Suppressor macrophage (primary cell): ENCODE results near the gene IL1RAPL1.

Experiments
- DNase-seq, 4 experiments: peaks; one replicate each; pipeline ENCODE4 v3.0.0-alpha.2; 2020 to 2022

Gene IL1RAPL1

GRCh38 chrX:29662759-29663503 lies 1075.7 kb downstream of the IL1RAPL1 start:
- DNase-seq, result no peak

- no peak for DNase-seq
These were observed 1078.3 kb downstream of the IL1RAPL1 start for GRCh38 chrX:29665532-29665931.

GRCh38 chrX:29666366-29666765 lies 1079.1 kb downstream of the IL1RAPL1 start:
- DNase-seq, result no peak

GRCh38 chrX:29671421-29671820 lies 1084.2 kb downstream of the IL1RAPL1 start:
- DNase-seq, result no peak

- DNase-seq, result no peak
These were observed 1100.4 kb downstream of the IL1RAPL1 start for GRCh38 chrX:29687687-29688086.

- no peak for DNase-seq
These were observed 1102.8 kb downstream of the IL1RAPL1 start for GRCh38 chrX:29690061-29690460.

GRCh38 chrX:29691044-29691443 lies 1103.8 kb downstream of the IL1RAPL1 start:
- DNase-seq, result no peak

GRCh38 chrX:29693912-29694311 lies 1106.7 kb downstream of the IL1RAPL1 start:
- DNase-seq, result no peak

- no peak for DNase-seq
These were observed 1112.0 kb downstream of the IL1RAPL1 start for GRCh38 chrX:29699239-29699638.

- no peak for DNase-seq
These were observed 1119.8 kb downstream of the IL1RAPL1 start for GRCh38 chrX:29707088-29707487.

- no peak for DNase-seq
These were observed 1133.9 kb downstream of the IL1RAPL1 start for GRCh38 chrX:29721152-29721551.

- no peak for DNase-seq
These were observed 1137.1 kb downstream of the IL1RAPL1 start for GRCh38 chrX:29724316-29724715.

- no peak for DNase-seq
These were observed 1139.6 kb downstream of the IL1RAPL1 start for GRCh38 chrX:29726811-29727210.

- no peak for DNase-seq
These were observed 1141.4 kb downstream of the IL1RAPL1 start for GRCh38 chrX:29728639-29729038.

GRCh38 chrX:29744966-29745365 lies 1157.7 kb downstream of the IL1RAPL1 start:
- no peak for DNase-seq

- no peak for DNase-seq
These were observed 1159.1 kb downstream of the IL1RAPL1 start for GRCh38 chrX:29746326-29746725.

GRCh38 chrX:29762006-29762405 lies 1174.8 kb downstream of the IL1RAPL1 start:
- no peak for DNase-seq

GRCh38 chrX:29775890-29776289 lies 1188.6 kb downstream of the IL1RAPL1 start:
- DNase-seq, result no peak

- no peak for DNase-seq
These were observed 1200.4 kb downstream of the IL1RAPL1 start for GRCh38 chrX:29787656-29788055.

- no peak for DNase-seq
These were observed 1201.9 kb downstream of the IL1RAPL1 start for GRCh38 chrX:29788991-29789699.

- DNase-seq, result no peak
These were observed 1205.1 kb downstream of the IL1RAPL1 start for GRCh38 chrX:29792335-29792734.

GRCh38 chrX:29797156-29797555 lies 1209.9 kb downstream of the IL1RAPL1 start:
- DNase-seq, result no peak

- DNase-seq, result no peak
These were observed 1211.2 kb downstream of the IL1RAPL1 start for GRCh38 chrX:29798469-29798868.

GRCh38 chrX:29813174-29813573 lies 1225.9 kb downstream of the IL1RAPL1 start:
- DNase-seq, result no peak
